Tibial artery (tissue), 4 donors: ENCODE measurements around the gene NDRG4.
A peak's percentile ranks its signal among the peaks of the same experiment; 100 is the strongest.

ENCODE experiments used
- DNase-seq, 2 donors: peaks; one replicate each; pipeline ENCODE4 v3.0.0-alpha.2; 2019
- H3K27ac ChIP-seq, 2 donors: fragments of 200-600 bp; sonication (generic) in 1 of 2; 1 replicate in 1 of 2; 2 replicates in 1 of 2; pipeline ENCODE4 v1.5.1; 2018 to 2019; ENCODE audit warnings: mild to moderate bottlenecking in 1 of 2
- H3K27me3 ChIP-seq, 2 donors: fragments of 200-600 bp; sonication (generic) in 1 of 2; one replicate each; pipeline versions ENCODE4 v1.5.1 to v1.6.0; 2016 to 2019
- H3K36me3 ChIP-seq, 3 donors: fragments of 200-600 bp; sonication (generic) in 2 of 3; one replicate each; pipeline ENCODE4 v1.5.1; 2016 to 2019; ENCODE audit warnings: mild to moderate bottlenecking in 2 of 3
- H3K4me1 ChIP-seq, 4 donors: fragments of 200-600 bp; sonication (generic) in 2 of 4; 1 replicate in 3 of 4; 2 replicates in 1 of 4; pipeline ENCODE4 v1.5.1; 2016 to 2019
- H3K4me3 ChIP-seq, 2 donors: fragments of 200-600 bp; sonication (generic) in 1 of 2; 1 replicate in 1 of 2; 2 replicates in 1 of 2; pipeline ENCODE4 v1.5.1; 2018 to 2019; ENCODE audit warnings: mild to moderate bottlenecking in 2 of 2
- H3K9me3 ChIP-seq, 3 donors: fragments of 200-600 bp; sonication (generic) in 1 of 3; one replicate each; pipeline ENCODE4 v1.5.1; 2016 to 2019
- CTCF ChIP-seq, 2 experiments: fragments of 200-600 bp in 1 of 2; fragments of 450-650 bp in 1 of 2; IDR thresholded peaks; one replicate each; pipeline ENCODE4 v1.5.1; 2017 to 2019; ENCODE audit warnings: antibody characterized with exemption in 2 of 2, mild to moderate bottlenecking in 1 of 2, moderate library complexity in 1 of 2
- intact Hi-C: fragments of 100-400 bp; cut with DNase I; formaldehyde crosslinking; loops from one replicate; pipeline ENCODE4 v1.15.0; 2023; ENCODE audit warnings: low total_unique reads

NDRG4 gene

DNA sequence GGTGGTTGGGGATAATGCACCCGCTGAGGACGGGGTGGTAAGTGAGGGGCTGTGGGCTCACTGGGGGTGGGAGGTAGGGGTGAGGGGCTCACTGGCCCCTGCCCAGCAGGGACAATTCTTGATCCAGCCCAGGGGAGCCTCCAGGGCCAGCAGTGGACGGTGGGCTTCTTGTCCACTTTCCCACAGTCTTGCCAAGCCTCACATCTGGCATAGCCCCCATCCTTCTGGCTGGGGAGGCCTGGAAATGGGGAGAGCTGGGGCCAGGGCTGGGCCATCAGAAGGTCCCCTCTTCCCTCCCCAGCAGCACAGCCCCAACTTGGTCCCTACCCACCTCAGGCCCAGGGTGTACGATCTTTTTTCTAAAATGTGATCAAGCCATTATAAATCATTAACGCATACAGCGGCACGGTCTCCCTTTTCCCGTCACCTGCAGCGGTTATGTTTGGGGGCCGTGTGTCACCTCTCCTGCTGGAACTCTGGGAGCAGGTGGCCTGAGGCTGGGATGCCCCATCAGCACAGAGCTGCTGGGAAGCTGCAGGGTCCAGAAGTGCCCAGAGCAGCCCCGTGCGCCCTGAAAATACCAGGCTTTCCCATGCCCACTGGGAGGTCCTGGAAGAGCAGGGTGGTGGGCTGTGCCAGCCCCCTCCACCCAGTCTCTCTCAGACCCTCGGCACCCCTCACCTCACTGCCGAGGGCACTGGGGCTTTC lies 8.2 kb downstream of the NDRG4 start:
- Histone ChIP-seq H3K27me3 (peaks cover 0 to 35% of the 10 kb centered on the region in 2 donors), H3K4me3 (no peak overlapping the region), H3K27ac (no peak overlapping the region), H3K36me3 (no peaks in the 10 kb centered on the region), H3K4me1 (no peaks in the 10 kb centered on the region), H3K9me3 (no peaks in the 10 kb centered on the region)
- peak in 1 of 2 donors; percentile 60 for DNase-seq
- TF ChIP-seq CTCF (IDR thresholded peaks at IDR 0.05): no peak
- intact Hi-C loops: loop anchor here (10.0 kb wide), 1 partner anchor 247 kb away; no protein-coding TSS in a partner anchor

DNA sequence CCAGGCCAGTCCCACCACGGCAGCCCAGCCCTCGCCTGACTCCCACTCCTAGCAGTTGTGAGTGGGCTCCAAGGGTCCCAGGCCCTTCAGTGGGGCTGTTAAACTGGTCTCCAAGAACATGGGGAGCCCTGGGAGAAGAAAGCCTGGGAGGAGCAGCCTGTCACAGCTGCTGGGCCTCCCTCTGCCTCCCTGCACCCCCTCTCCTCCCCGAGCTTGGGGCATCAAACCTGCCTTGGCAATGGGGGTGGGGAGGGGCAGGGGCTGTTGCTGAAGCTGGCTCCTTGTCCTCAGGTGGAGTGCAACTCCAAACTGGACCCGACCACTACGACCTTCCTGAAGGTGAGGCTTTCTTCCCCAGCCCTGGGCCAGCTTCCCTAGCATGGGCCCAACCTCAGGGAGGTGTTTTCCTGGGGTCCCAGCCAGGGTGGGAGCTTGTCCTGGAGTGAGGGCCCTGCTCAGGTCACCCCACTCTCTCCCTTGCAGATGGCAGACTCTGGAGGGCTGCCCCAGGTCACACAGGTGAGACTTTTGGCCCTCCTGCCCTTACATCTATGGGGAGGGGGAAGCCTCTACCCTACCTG lies 8.8 kb downstream of the NDRG4 start:
- no peak overlapping the region for H3K4me3 ChIP-seq
- no peak overlapping the region for H3K27ac ChIP-seq
- peaks cover 0 to 28% of the 10 kb centered on the region in 2 donors for H3K27me3 ChIP-seq
- TF ChIP-seq CTCF (IDR thresholded peaks at IDR 0.05): no peak
- H3K4me1 ChIP-seq: no peaks in the 10 kb centered on the region
- DNase-seq: no peak
- no peaks in the 10 kb centered on the region for H3K36me3 ChIP-seq
- intact Hi-C loops: loop anchor here (10.0 kb wide), 1 partner anchor 246 kb away; no protein-coding TSS in a partner anchor
- no peaks in the 10 kb centered on the region for H3K9me3 ChIP-seq

DNA sequence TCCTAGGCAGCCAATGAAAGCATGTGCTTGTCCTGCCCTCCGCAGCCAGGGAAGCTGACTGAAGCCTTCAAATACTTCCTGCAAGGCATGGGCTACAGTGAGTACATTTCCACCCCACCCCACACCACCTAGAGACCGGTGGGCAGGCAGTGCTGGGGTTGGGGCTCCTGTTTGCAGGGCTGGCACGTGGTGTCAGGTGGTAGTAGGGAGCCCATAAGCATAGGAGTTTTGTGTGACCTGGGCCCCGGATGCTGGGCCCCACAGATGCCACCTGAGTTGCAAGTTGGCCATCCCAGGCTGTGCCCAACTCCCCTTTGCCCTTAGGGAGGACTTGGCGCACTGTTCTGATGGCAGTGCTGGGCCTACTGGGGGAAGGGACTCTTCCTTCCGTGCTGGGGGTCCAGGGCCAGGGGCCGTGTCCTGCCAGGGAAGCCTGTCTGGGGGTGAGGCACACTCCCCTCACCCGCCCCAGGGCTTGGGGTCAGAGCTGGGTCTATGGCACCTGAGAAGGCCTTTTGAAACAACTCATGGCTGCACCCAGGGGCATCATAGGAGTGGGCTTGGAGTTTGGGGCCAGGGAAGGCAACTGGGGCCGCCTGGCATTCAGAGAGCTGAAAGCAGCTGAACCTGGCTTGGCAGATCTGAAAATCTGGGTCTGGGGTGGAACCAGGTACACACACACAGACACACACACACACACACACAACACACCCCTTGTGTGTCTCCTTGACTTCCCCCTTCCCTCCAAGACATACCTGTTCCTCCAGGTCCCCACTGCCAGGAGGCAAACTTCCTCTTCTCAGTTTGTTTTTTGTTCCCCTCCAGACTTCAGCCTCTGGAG lies 9.5 kb downstream of the NDRG4 start:
- DNase-seq: peak in 1 of 2 donors; percentile 54

DNA sequence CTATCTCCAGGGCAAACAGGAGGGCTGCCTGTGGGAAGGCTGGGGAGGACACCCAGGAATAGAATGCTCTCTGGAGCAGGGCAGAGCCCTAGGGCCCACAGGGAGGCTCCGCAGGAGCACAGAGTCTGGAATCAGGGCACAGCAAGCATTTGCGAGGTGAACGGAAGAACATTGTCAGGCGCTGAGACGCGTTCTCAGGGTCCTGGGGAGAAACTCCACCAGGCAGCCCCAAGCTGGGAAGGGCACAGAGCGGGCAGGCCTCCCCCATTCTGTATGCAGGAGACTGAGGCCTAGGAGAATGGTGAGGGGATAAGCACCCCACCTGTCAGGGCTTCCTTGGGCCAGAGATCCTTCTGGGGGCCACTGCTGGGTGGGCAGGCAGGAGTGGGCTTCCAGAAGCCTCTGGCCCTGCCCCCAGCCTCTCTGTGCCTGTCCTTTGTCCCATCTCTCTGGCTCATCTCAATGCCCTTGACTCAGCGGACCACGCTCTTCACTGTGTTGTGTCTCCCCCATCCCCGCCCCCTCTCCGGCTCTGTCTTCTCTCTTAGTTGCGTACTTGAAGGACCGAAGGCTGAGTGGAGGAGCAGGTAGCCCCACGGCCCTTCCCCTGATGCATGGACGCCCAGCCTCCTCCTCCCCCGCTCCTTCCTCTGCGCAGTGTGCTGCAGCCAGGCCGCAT lies 10.3 kb downstream of the NDRG4 start:
- no peak overlapping the region for H3K4me3 ChIP-seq
- H3K9me3 ChIP-seq: no peaks in the 10 kb centered on the region
- H3K27ac ChIP-seq: no peak overlapping the region
- intact Hi-C loops: loop anchor here (5.0 kb wide), 1 partner anchor 152 kb away; no protein-coding TSS in a partner anchor
- TF ChIP-seq CTCF (IDR thresholded peaks at IDR 0.05): no peak
- peaks cover 0 to 9% (median 4%) of the 10 kb centered on the region in 4 donors for H3K4me1 ChIP-seq
- peaks cover 0 to 21% of the 10 kb centered on the region in 2 donors for H3K27me3 ChIP-seq
- no peaks in the 10 kb centered on the region for H3K36me3 ChIP-seq
- peak in 1 of 2 donors; percentile 55 for DNase-seq

More for the DNA sequence above, 9.5 kb downstream of the NDRG4 start:
- Histone ChIP-seq H3K4me1 (peaks cover 0 to 3% (median 1%) of the 10 kb centered on the region in 4 donors), H3K4me3 (no peak overlapping the region), H3K36me3 (no peaks in the 10 kb centered on the region), H3K27me3 (peaks cover 0 to 22% of the 10 kb centered on the region in 2 donors), H3K27ac (no peak overlapping the region), H3K9me3 (no peaks in the 10 kb centered on the region)
- no peak for TF ChIP-seq CTCF (IDR thresholded peaks at IDR 0.05)
- intact Hi-C loops: loop anchor here (5.0 to 10.0 kb wide), 2 partner anchors 153 to 245 kb away; no protein-coding TSS in a partner anchor
